HL-60 (cell line): ENCODE measurements around the gene IYD.
A peak's percentile ranks its signal among the peaks of the same experiment; 100 is the strongest.

ENCODE experiments used
- DNase-seq, 2 experiments: peaks; one replicate each; pipeline ENCODE4 v3.0.0-alpha.2; 2010 to 2020; ENCODE audit warnings: low read depth in 1 of 2, low spot score in 1 of 2
- H3K27ac ChIP-seq: fragments of 250-450 bp; sonication (Bioruptor Pico); replicated peaks from 2 replicates; pipeline ENCODE4 v1.5.1; 2020; ENCODE audit warnings: mild to moderate bottlenecking, moderate library complexity
- H3K27me3 ChIP-seq: fragments of 250-450 bp; sonication (Bioruptor Pico); 2 replicates; pipeline ENCODE4 v1.5.1; 2021; ENCODE audit warnings: mild to moderate bottlenecking, moderate library complexity; ENCODE audit not compliant: insufficient read depth, poor library complexity, severe bottlenecking
- H3K4me3 ChIP-seq: replicated peaks from 2 replicates; pipeline ENCODE4 v1.5.1; 2011; ENCODE audit warnings: mild to moderate bottlenecking, control low read depth, low read length; ENCODE audit not compliant: insufficient read depth
- GABPA ChIP-seq: IDR thresholded peaks from 2 replicates; pipeline ENCODE4 v1.6.1; 2012; ENCODE audit warnings: low read depth
- POLR2AphosphoS5 ChIP-seq: IDR thresholded peaks from 2 replicates; pipeline ENCODE4 v1.6.1; 2012; ENCODE audit warnings: low read depth
- SPI1 ChIP-seq: IDR thresholded peaks from 2 replicates; pipeline ENCODE4 v1.6.1; 2012; ENCODE audit warnings: low read depth, mild to moderate bottlenecking, borderline replicate concordance
- TF ChIP-seq, protein P1 (sequence below): IDR thresholded peaks from one replicate; pipeline ENCODE4 v1.5.1; 2011; ENCODE audit warnings: low read length, control low read depth, inconsistent platforms; ENCODE audit not compliant: insufficient read depth
- TF ChIP-seq, protein P2 (sequence below): IDR thresholded peaks from 2 replicates; pipeline ENCODE4 v1.6.1; 2012; ENCODE audit warnings: low read depth; ENCODE audit not compliant: insufficient replicate concordance

The IYD gene

DNA sequence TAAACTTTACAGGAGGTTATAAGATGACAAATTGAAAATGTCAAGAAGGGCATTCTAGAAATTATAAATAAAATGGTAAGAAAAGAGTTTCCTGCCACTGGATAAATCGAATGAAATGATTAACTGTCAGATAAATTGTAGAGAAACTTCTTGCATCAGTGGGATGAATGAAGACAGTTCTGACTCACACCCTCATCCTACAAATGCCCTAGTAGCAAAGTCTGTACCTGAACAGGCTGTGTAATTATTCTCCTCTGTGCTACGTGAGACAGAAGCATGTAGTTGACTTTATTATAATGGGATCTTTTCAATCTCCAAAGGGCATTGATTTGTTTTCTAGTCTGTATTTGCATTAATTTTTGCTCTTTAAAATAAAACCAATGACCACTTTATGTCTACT is 47.3 kb downstream of the IYD start:
- H3K4me3 ChIP-seq = no peak overlapping the region
- H3K27ac ChIP-seq = no peak overlapping the region
- H3K27me3 ChIP-seq = no peaks in the 10 kb centered on the region
- TF ChIP-seq SPI1 (no peak), POLR2AphosphoS5 (no peak), GABPA (no peak)
- TF ChIP-seq, protein P1, sequence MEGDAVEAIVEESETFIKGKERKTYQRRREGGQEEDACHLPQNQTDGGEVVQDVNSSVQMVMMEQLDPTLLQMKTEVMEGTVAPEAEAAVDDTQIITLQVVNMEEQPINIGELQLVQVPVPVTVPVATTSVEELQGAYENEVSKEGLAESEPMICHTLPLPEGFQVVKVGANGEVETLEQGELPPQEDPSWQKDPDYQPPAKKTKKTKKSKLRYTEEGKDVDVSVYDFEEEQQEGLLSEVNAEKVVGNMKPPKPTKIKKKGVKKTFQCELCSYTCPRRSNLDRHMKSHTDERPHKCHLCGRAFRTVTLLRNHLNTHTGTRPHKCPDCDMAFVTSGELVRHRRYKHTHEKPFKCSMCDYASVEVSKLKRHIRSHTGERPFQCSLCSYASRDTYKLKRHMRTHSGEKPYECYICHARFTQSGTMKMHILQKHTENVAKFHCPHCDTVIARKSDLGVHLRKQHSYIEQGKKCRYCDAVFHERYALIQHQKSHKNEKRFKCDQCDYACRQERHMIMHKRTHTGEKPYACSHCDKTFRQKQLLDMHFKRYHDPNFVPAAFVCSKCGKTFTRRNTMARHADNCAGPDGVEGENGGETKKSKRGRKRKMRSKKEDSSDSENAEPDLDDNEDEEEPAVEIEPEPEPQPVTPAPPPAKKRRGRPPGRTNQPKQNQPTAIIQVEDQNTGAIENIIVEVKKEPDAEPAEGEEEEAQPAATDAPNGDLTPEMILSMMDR = no peak
- TF ChIP-seq, protein P2, sequence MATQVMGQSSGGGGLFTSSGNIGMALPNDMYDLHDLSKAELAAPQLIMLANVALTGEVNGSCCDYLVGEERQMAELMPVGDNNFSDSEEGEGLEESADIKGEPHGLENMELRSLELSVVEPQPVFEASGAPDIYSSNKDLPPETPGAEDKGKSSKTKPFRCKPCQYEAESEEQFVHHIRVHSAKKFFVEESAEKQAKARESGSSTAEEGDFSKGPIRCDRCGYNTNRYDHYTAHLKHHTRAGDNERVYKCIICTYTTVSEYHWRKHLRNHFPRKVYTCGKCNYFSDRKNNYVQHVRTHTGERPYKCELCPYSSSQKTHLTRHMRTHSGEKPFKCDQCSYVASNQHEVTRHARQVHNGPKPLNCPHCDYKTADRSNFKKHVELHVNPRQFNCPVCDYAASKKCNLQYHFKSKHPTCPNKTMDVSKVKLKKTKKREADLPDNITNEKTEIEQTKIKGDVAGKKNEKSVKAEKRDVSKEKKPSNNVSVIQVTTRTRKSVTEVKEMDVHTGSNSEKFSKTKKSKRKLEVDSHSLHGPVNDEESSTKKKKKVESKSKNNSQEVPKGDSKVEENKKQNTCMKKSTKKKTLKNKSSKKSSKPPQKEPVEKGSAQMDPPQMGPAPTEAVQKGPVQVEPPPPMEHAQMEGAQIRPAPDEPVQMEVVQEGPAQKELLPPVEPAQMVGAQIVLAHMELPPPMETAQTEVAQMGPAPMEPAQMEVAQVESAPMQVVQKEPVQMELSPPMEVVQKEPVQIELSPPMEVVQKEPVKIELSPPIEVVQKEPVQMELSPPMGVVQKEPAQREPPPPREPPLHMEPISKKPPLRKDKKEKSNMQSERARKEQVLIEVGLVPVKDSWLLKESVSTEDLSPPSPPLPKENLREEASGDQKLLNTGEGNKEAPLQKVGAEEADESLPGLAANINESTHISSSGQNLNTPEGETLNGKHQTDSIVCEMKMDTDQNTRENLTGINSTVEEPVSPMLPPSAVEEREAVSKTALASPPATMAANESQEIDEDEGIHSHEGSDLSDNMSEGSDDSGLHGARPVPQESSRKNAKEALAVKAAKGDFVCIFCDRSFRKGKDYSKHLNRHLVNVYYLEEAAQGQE = no peak
- no peak for DNase-seq

DNA sequence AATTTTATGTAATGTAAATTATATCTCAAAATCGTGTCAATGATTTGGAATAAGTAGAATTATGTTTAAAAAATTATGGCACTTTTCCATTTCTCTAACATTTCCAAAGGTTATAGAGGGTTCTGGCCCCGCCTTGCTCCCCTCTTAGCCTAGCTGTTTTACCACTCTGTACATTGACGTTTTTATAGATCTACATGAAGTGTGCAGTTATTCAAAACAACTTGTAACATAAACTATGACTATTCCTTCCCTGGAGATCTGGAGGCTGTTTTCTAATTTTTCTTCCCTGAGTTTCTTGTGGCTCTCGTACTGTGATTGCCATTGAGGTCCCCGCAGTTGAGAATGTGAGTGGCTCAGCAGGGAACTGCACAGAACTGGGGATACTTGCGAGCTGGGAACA is 48.4 kb downstream of the IYD start:
- H3K27me3 ChIP-seq = no peaks in the 10 kb centered on the region
- no peak for DNase-seq
- H3K27ac ChIP-seq = no peak overlapping the region
- TF ChIP-seq GABPA (no peak), SPI1 (no peak)
- H3K4me3 ChIP-seq = no peak overlapping the region

DNA sequence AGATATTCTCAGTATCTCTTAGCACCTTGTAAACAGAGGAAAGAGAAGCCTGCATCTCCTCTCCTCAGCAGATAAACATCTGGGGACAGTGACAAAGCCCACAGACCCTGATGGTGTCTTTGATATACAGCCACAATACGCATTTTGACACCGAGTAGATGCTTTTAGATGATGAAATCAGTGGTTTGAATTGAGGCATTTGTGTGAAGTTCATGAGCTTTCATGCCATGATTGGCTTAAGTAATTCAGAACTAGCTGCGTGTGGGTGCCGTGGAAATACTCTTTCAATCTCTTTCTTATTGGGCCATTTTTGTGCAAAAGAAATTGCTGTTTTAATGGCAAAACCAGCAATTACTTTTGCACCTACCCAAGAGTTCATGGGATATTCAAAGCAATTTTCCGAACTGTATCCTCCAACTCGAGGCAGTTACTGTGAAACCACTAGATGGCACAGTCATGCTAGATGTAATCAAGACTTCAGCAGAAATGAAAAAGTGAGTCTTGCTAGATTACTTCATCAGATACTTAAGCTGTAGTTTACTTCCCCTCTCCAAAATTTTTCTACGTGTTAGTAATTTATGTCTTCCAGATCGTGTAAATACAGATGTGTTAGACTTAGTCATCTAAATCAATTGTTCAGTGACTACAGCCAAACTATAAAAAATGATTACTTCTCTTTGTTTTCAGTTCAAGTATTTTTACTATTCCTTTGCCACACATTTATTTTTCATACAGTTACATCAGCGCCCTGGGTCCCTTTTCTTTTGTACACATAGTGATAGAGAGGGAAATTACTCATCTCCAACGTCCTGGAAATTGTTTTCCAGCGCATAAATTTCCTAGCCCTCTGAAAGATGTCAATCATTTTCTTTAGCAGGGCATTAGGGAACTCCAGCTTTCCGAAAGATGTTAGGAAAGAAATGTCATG is 49.4 kb downstream of the IYD start:
- no peak overlapping the region for H3K27ac ChIP-seq
- H3K4me3 ChIP-seq = peak overlapping the region; percentile 29; the same call in 1 of the 2 replicates

More for the DNA sequence above, 49.4 kb downstream of the IYD start:
- peak in 1 of 2 experiments; percentile 44 for DNase-seq
- no peaks in the 10 kb centered on the region for H3K27me3 ChIP-seq
- no peak for TF ChIP-seq GABPA
- TF ChIP-seq, protein P1 = peak; percentile 66
- no peak for TF ChIP-seq POLR2AphosphoS5
- TF ChIP-seq, protein P2 = no peak
- TF ChIP-seq SPI1 = no peak
